22Rv1 (cell line): Measurements from ENCODE around the gene PRDM16.

Source experiments
- CTCF ChIP-seq: fragments of 450-650 bp; IDR thresholded peaks from 2 replicates; pipeline ENCODE4 v1.5.1; 2017; ENCODE audit warnings: mild to moderate bottlenecking
- ZFX ChIP-seq: fragments of 450-650 bp; IDR thresholded peaks from 2 replicates; pipeline ENCODE4 v1.6.1; 2017; ENCODE audit warnings: antibody characterized with exemption, borderline replicate concordance

GRCh38 chr1:3136532-3136931, 67.5 kb downstream of the PRDM16 start:
- TF ChIP-seq CTCF (no peak), ZFX (no peak)
